Measurements from ENCODE around the gene ARHGAP10. TPM values are rescaled to one million over a fixed set of nuclear protein-coding genes. Genes with fewer than 3 reads are reported as not detected.
A peak's percentile ranks its signal among the peaks of the same experiment; 100 is the strongest.

Gene ARHGAP10
- total RNA-seq, 2 experiments from 2014 or later: 0.11 TPM; not detected in 1

DNA sequence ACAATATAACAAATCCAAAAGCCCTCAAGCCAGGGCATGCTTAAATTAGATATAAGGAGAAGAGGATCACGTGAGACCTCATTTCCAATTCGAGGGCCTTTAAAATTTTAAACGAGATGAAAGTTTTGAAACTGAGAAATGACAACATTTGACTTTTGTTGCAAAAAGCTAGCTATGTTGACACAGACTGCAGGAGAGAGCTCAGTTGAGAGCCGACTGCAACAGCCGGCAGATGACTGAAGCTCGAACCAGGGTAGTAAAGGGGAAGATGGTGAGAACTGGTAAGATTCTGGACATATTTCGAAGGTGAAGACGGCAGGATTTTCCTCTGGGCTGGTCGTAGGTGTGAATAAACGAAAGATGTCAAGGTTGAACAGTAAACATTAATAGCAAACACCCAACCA is 48.7 kb upstream of the ARHGAP10 start:
- Histone ChIP-seq H3K4me3 (ENCODE audit: low read depth, low read length, poor library complexity, severe bottlenecking) (peak overlapping the region; percentile 75), H3K36me3 (ENCODE audit: insufficient read depth, low read length) (peaks cover 31% of the 10 kb centered on the region), H2AFZ (ENCODE audit: low read length) (peak overlapping the region; percentile 85), H3K79me2 (ENCODE audit: insufficient read depth, low read depth, low read length) (peaks cover 32% of the 10 kb centered on the region; the same call in 1 of the 2 replicates), H4K20me1 (ENCODE audit: insufficient read depth, low read length) (peaks cover 9% of the 10 kb centered on the region; the same call in 1 of the 2 replicates), H3K4me2 (ENCODE audit: low read length) (peak overlapping the region; percentile 78), H3K27ac (ENCODE audit: low read depth, low read length, poor library complexity, severe bottlenecking) (peak overlapping the region; percentile 80), H3K9me2 (ENCODE audit: insufficient read depth, low read length) (no peaks in the 10 kb centered on the region), H3K4me1 (ENCODE audit: insufficient read depth, low read length, poor library complexity, severe bottlenecking) (peaks cover 14% of the 10 kb centered on the region), H3K9me3 (ENCODE audit: low read length) (no peaks in the 10 kb centered on the region)
- TF ChIP-seq, protein P1, sequence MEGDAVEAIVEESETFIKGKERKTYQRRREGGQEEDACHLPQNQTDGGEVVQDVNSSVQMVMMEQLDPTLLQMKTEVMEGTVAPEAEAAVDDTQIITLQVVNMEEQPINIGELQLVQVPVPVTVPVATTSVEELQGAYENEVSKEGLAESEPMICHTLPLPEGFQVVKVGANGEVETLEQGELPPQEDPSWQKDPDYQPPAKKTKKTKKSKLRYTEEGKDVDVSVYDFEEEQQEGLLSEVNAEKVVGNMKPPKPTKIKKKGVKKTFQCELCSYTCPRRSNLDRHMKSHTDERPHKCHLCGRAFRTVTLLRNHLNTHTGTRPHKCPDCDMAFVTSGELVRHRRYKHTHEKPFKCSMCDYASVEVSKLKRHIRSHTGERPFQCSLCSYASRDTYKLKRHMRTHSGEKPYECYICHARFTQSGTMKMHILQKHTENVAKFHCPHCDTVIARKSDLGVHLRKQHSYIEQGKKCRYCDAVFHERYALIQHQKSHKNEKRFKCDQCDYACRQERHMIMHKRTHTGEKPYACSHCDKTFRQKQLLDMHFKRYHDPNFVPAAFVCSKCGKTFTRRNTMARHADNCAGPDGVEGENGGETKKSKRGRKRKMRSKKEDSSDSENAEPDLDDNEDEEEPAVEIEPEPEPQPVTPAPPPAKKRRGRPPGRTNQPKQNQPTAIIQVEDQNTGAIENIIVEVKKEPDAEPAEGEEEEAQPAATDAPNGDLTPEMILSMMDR (conservative IDR thresholded peaks at IDR 0.05; ENCODE audit: low read length): no peak
- TF ChIP-seq EZH2phosphoT487 (IDR thresholded peaks at IDR 0.05; ENCODE audit: borderline replicate concordance, low read depth, low read length): no peak
- CTCF ChIA-PET (ENCODE audit: unreplicated experiment): no interaction called here
- intact Hi-C loops (cut with micrococcal nuclease; ENCODE audit: unreplicated experiment): loop anchor here (5.0 kb wide), 1 partner anchor 759 kb away; the partner anchor contains the start of gene NR3C2
- TSS peak; percentile 85 for BruUV-seq (replicated peaks)
- POLR2A ChIA-PET: interaction anchor here (0.8 to 2.0 kb wide), 4 partner anchors 12 to 66 kb away, joined by 3 to 19 read pairs (median 4); partner anchors contain the start of gene TMEM184C
- DNase-seq (ENCODE audit: low spot score): peak; percentile 30

DNA sequence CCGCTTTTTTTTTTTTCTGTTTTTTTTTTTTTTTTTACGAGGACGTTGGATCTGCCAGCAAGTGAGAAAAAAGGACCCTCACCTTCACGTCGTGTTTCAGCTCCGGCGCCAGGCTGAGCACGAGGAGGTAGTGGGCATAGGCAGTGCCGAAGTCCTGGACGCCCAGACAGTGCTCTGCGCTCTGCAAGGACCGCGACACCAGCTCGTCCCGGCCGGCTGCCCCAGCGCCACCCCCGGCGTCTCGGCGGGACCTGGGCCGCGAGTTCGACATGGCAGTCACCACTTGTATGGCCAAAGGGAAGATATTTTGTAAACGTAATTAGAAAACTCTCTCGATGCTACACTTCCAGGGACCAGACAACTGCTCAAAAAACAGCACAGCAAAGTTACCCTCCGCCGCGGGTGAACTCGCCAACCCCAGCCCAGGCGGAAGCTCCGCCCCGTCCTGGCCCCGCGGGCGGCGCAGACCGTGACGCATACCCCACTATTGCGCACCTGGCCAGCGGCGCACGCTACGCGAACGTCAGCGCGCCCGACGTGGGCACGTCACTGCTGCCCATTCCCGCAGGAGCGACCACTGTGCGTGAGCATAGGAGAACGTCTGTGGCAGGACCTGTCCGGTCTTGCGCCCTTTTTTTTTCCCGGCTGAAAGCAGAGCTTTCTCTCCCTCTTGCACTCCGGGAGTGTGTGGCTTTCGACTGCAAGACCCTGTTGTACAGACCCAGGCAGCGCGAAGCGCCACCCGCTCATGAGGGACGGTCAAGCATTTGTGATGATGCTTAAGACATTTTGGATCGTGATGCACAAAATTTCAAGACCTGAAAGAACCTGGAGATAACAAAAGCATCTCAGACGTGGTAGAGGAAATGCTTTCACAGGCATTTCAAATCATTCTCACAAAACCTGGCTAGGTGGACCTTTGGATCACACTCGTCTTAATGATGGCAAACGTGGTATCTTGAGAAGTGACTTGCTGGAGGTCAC is 47.9 kb upstream of the ARHGAP10 start, which contains the start of gene PRMT9:
PRMT9 (minus strand) TSS at position 447 of the 984 bp plus-strand sequence; CDS start at position 271, 176 bp downstream.
- intact Hi-C loops (cut with micrococcal nuclease; ENCODE audit: unreplicated experiment): loop anchor here (1.0 to 5.0 kb wide), 2 partner anchors 67 to 758 kb away; partner anchors contain the start of genes NR3C2 and TMEM184C
- Histone ChIP-seq H3K36me3 (ENCODE audit: insufficient read depth, low read length) (peaks cover 23% of the 10 kb centered on the region), H3K79me2 (ENCODE audit: insufficient read depth, low read depth, low read length) (peaks cover 32% of the 10 kb centered on the region; the same call in 1 of the 2 replicates), H3K4me3 (ENCODE audit: low read depth, low read length, poor library complexity, severe bottlenecking) (peak within 1 kb of the TSS; percentile 75), H4K20me1 (ENCODE audit: insufficient read depth, low read length) (peaks cover 6% of the 10 kb centered on the region; the same call in 1 of the 2 replicates), H3K9me3 (ENCODE audit: low read length) (no peaks in the 10 kb centered on the region), H3K27ac (ENCODE audit: low read depth, low read length, poor library complexity, severe bottlenecking) (peak within 1 kb of the TSS; percentile 80), H3K4me2 (ENCODE audit: low read length) (peak within 1 kb of the TSS; percentile 78), H3K9me2 (ENCODE audit: insufficient read depth, low read length) (no peaks in the 10 kb centered on the region), H2AFZ (ENCODE audit: low read length) (peak within 1 kb of the TSS; percentile 85), H3K4me1 (ENCODE audit: insufficient read depth, low read length, poor library complexity, severe bottlenecking) (peaks cover 14% of the 10 kb centered on the region)
- DNase-seq (ENCODE audit: low spot score): peak; percentile 90
- ChIA-PET POLR2A (interaction anchor here (0.6 to 2.0 kb wide), 12 partner anchors 12 to 1747 kb away, joined by 3 to 19 read pairs (median 4); partner anchors contain the start of gene TMEM184C), CTCF (ENCODE audit: unreplicated experiment) (interaction anchor here (1.0 kb wide), 1 partner anchor 29 kb away, joined by 4 read pairs; no protein-coding TSS in a partner anchor)
- BruUV-seq (replicated peaks): TSS peak; percentile 99
- TF ChIP-seq EZH2phosphoT487 (IDR thresholded peaks at IDR 0.05; ENCODE audit: borderline replicate concordance, low read depth, low read length): no peak
- TF ChIP-seq, protein P1 (conservative IDR thresholded peaks at IDR 0.05; ENCODE audit: low read length): no peak
